RPMI8226 (cell line): Measurements from ENCODE around the gene ATXN10.
"Not testable (repeated sequence)": the region's sequence is repeated elsewhere in the genome, so short reads cannot be mapped to it uniquely, and the experiment has no call there.

Experiments
- DNase-seq: peaks from one replicate; pipeline ENCODE4 v3.0.0-alpha.2; 2015

ATXN10 gene

DNA sequence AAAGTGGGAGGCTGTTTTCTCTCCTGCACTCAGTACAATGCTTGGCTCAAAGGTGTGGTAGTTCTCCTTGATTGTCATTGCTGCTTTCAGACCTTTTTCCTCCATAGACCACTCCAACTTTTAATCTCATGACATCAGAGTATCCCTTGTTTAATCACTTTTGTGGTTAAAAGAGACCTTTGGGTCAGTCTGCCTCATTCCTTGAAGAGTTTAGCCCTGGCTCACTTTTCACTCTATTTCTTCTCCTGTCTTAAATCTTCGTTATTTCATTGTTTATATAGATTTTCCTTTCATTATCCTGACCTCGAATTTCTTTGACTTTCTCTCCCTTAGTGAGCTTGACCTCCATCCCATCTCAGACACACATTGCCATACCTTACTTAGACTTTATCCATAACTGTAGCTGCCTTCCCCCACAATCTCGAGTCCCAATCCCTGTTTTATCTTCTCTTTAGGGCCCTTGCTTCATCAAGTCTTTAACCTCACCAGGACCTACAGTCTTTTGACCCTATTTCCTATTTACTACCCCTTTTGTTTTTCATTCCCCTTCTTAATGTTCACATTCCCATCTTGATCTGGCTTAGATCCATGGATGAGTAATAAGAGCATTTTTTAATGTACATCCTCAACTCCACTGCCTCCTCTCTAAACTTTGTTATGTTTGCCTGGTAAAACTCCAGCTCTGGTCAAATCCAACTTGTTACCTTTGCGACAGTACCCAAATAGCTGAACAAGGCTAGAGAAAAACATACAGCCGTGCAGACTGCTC is 9.5 kb downstream of the ATXN10 start:
- no peak for DNase-seq

DNA sequence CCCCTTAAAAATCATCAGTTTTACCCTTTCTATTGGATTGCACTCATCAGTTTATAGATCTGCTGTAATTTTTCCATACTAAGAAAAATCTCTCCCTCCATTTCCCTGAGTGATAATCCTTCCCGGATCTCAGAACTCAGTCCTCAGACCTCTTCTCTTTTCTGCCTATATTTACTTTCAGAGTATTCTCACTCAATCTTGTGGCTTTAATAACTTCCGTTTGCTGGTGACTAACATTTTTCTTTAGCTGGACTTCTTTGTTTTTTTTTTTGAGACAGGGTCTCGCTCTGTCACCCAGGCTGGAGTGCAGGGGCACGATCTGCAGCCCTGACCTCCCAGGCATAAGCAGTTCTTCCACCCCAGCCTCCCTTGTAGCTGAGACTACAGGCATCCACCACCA is 10.4 kb downstream of the ATXN10 start:
- no peak for DNase-seq

DNA sequence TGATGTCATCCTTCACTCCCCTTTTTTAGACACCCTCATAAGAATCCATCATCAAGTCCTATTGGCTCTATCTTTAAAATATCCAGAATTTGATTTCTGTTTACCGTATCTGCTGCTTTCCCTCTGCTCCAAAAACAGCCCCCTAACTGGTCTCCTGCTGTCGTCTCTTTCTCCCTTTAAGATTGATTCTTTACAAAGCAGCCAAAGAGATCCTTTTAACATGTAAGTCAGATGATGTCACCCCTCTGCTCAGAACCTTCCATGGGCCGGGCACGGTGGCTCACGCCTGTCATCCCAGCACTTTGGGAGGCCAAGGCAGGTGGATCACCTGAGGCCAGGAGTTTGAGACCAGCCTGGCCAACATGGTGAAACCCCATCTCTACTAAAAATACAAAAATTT is 11.1 kb downstream of the ATXN10 start:
- DNase-seq: not testable (repeated sequence)

DNA sequence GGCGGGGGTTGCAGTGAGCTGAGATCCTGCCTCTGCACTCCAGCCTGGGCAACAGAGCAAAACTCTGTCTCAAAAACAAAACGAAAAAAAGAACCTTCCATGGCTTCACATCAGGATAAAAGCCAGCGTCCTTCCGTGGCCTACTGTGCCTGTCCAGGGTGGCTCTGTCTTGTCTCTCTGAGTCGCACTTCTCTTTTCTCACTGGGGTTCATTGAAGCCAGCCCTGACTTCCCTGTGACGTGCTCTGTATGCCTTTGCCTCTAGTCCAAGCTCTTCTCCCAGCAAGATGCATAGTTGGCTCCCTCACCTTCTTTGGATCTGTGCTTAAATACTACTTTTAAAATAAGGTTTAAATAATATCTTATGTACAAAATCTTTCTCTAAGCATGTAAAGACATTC is 11.6 kb downstream of the ATXN10 start:
- no peak for DNase-seq

DNA sequence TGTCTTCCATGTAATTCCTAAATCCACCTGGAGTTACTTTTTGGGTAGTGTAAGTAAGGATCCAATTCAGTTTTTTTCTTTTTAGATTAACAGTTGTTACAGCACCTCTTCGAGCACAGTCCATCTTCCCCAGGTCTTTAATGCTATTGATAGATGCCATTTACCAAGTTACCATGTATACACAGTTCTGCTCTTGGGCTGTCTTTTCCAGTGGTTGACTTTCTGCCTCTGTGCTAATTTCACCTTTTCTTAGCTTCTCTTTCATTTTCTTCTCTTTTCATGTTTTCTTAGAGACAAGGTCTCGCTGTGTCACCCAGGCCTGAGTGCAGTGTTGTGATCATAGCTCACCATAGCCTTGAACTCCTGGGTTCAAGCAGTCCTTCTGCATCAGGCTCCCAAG is 12.0 kb downstream of the ATXN10 start:
- no peak for DNase-seq

GRCh38 chr22:45684169-45684568 is 12.5 kb downstream of the ATXN10 start:
- DNase-seq: no peak

DNA sequence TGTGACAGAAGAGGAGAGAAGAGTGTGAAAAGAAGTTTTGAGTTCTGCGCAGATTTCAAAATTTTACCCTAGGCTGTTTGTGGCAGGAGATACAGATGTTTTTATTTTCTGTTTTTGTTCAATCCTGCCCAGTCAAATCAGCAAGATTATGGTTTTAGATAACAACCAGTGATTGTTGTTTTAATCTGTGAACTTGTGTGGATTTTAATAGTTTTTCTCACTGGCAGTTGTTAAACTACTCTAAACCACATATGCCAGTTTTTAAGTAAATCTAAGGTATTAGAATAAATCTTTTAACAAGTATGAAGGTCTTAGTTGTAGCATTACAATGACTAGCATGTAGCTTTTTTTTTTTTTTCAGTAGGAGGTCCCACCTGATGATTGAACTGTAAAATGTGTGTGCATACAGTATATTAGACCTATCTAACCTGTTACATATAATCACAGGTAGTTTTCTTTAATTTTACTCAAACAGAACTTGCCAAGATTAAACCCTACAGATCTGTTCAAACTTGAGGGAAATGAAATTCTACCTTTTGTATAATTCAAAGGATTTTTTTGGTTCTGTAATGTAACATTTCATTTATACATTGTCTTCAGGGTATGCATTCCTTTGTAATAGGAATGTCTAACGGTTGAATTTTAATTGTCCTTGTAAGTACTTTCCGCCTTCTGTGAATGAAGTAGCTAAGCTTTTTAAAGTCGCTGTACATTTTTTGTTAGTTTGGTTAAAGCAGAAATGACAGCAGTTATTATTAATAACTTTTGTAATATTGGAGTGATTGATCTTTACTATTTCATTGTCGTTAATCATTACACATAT is 13.3 kb downstream of the ATXN10 start:
- no peak for DNase-seq

DNA sequence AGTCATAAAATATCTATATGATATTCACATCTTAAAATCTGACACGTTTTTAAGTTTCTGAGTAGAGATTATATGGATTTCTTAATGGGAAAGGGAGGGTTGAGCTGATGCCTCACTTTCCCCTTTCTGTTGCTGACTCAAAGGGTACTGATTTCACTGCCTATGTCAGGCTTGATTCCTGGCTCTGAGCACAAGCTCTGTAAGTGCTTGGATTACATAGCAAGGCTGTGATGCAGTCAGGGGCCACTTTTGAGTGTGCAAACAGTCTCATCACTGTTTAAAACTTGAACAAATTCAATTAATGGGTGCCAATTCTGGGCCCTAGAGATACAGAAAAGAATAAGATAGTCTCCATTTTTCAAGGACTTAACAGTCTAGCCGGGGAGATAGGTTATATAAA is 14.4 kb downstream of the ATXN10 start:
- DNase-seq: no peak

DNA sequence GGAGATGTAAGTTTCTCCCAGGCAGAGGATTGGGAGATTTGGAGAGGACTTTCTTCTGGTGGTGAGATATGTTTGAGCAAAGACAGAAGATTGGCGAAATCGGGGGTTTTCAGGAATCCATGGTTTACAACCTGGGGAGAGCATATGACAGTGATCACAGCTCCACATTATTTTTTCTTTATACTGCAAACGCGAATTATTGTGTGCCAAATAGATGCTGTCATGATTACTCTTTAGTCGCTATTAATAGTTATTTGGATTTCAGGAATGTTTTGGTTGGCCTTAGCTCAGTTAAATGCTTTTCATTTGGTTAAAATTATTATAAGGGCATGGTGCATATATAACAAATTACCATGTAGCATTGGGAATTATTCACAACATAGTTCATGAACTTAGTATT is 15.2 kb downstream of the ATXN10 start:
- no peak for DNase-seq

GRCh38 chr22:45688600-45689080 is 17.0 kb downstream of the ATXN10 start:
- DNase-seq: no peak

- DNase-seq: no peak
Observed at GRCh38 chr22:45689211-45689610, 17.6 kb downstream of the ATXN10 start.

DNA sequence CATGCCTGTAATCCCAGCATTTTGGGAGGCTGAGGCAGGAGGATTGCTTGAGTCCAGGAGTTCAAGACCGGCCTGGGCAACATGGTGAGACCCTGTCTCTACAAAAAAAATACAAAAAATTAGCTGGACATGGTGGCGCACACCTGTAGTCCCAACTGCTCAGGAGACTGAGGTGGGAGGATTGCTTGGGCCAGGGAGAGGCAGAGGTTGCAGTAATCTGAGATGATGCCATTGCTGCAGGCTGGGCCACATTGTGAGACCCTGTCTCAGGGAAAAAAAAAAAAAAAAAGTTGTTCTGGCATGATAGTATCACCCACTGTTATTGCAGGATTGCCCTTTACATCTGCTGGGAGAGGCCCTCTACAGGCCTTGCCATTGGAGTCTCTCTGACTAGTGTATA is 18.4 kb downstream of the ATXN10 start:
- no peak for DNase-seq

DNA sequence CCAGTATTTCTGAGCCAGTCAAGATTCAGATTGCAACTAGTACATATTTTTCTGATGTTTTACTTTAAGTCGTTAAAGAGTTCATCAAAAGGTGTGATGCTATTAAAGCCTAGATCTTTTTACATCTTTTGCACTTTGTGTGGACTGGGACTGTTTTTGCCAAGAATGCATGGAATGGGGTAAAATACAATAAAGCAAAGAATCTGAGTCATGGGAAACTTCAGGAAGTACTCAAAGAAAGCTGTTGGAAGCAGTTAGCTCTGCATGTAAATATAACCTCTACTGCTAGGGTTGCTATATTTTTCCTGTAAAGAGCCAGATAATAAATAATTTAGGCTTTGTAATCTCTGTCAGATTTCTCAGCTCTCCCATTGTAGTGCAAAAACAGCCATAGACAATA is 20.9 kb downstream of the ATXN10 start:
- no peak for DNase-seq

- DNase-seq: no peak
Observed at GRCh38 chr22:45693835-45694234, 22.2 kb downstream of the ATXN10 start.

DNA sequence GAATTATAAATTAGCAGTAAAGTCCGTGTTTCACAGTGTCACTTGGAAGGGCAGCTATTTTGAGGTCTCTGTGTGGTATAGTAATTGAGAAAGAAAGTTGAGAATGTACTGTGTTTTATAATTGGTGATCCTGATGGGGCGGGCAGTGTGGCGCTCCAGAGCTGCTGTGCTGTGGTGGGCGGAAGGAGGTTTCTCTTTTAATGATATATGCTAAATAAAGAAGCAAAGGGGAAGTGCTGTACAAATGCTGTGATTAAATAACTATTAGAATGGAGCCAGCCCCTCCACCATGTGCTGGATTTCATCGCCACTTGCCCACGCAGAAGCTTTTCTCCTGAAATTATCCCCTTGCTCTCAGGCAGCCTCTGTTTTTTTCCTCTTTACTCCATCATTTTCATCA is 24.6 kb downstream of the ATXN10 start:
- DNase-seq: no peak

DNA sequence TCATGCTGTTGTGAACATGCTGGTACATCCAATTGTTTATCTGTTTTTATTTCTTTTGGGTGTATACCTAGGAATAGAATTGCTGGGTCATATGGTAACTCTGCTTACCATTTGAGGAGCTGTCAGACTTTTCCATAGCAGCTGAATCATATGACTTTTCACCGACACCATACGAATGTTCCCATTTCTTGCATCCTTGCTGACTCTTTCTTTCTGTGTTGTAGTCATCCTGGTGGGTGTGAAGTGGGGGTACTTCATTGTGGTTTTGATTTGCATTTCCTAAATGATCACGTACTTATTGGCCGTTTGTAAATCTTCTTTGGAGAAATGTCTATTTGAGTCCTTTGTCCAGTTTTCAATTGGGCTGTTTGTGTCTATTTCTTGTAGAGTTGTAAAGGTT is 26.5 kb downstream of the ATXN10 start:
- DNase-seq: no peak

DNA sequence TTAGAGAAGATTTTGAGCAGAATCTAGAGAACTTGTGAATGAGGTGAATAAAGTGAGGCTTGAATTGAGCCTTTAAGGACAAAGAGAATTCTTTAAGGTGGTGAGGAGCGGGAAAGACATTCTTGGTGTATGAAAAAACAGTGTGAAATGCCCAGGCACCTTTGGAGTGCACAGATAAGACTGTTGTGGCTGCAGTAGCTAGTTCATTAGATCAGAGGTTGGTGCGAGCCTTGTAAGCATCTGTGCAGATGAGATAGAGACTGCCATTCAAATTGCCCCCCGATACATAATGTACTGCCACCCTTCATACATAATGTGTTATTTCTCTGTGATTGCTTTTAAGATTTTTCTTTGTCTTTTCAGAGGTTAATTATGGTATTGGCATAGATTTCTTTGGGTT is 31.3 kb downstream of the ATXN10 start:
- no peak for DNase-seq

- no peak for DNase-seq
Observed at GRCh38 chr22:45703758-45704157, 32.1 kb downstream of the ATXN10 start.

DNA sequence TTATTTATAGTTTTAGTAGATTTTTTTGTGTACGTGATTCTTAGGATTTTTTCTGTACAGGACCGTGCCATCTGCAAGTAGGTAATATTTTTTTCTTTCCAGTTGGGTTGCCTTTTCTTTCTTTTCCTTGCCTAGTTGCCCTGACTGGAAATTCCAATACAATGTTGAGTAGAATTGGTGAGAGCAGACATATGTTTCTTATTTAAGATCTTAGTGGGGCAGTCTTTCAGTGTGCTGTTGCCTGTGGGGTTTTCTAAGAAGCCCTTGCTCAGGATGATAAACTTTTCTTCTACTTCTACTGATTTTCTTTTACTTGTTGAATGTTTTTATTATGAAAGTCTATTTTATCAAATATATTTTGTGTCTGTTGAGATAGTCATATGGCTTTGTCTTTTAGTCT is 33.0 kb downstream of the ATXN10 start:
- DNase-seq: no peak

GRCh38 chr22:45707605-45708004 is 36.0 kb downstream of the ATXN10 start:
- no peak for DNase-seq

DNA sequence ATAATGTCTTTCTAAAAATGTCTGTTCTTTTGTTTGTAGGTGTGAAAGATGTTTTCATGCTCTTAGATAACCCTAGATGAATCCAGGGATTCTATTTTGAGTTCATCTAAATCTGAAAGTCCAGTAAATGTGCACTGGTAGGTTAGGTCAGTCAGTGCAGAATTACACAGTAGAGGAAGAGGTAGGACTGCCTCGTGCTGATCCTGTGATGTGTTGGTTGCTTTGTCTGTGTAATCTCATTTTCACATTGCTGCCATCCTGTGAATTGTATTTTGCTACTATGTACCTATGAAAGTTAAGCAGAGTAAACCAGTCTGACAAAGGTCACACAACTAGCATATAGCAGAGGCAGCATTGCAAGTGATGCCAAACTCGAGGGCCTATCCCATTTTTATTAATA is 36.5 kb downstream of the ATXN10 start:
- DNase-seq: no peak

DNA sequence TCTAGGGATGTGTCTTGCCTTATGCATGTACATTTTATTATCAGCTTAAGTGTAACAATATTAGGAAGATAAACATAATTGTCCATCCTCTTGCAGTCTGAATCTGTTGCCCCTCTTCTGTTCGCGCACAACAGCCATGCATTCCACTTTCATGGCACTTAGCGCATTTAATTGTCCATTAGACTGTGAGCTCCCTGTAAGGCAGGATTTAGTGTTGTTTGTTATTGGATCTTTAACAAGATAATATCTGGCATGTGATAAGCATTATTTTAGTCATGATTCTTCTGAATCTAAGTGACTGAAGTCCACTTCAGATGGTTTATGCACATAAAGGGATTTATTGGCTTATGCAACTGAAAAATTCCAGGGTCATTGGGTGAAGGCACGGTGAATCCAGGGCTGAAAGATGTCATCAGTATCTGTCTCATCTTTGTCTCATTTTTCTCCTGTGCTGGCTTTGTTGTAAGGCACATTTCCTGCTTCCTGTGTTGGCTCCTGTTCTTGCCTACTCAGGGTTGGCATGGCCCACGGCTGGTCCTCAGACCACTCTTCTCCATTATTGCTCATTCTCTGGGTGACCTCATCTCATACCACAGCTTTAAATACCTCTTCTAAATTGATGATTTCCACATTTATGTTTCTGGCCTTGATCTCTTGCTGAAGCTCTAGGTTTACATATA is 37.6 kb downstream of the ATXN10 start:
- no peak for DNase-seq

- no peak for DNase-seq
Observed at GRCh38 chr22:45709866-45710265, 38.2 kb downstream of the ATXN10 start.

- no peak for DNase-seq
Observed at GRCh38 chr22:45710469-45710868, 38.8 kb downstream of the ATXN10 start.
